LNCAP (cell line): ENCODE results near the gene ACP7.

Experiments
- TF ChIP-seq, protein P1 (sequence below): fragments of 450-650 bp; IDR thresholded peaks from 2 replicates; pipeline ENCODE4 v1.5.1; 2017; ENCODE audit warnings: mild to moderate bottlenecking

The ACP7 gene

DNA sequence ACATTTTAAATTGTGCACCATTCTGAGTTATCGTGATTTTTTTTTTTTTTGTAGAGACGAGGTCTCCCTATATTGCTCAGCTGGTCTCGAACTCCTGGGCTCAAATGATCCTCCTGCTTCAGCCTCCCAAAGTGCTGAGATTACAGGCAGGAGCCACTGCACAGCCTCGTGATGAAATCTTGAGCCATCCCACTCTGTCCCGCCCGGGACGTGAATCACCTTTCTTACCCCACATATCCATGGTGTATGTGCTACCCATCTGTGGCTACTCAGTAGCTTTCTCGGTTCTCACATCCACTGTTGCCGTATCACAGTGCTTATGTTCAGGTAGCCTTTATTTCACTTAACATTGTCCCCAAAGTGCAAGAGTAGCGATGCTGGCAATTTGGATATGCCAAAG, 67.9 kb downstream of the ACP7 start:
- TF ChIP-seq, protein P1, sequence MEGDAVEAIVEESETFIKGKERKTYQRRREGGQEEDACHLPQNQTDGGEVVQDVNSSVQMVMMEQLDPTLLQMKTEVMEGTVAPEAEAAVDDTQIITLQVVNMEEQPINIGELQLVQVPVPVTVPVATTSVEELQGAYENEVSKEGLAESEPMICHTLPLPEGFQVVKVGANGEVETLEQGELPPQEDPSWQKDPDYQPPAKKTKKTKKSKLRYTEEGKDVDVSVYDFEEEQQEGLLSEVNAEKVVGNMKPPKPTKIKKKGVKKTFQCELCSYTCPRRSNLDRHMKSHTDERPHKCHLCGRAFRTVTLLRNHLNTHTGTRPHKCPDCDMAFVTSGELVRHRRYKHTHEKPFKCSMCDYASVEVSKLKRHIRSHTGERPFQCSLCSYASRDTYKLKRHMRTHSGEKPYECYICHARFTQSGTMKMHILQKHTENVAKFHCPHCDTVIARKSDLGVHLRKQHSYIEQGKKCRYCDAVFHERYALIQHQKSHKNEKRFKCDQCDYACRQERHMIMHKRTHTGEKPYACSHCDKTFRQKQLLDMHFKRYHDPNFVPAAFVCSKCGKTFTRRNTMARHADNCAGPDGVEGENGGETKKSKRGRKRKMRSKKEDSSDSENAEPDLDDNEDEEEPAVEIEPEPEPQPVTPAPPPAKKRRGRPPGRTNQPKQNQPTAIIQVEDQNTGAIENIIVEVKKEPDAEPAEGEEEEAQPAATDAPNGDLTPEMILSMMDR: no peak

GRCh38 chr19:39154100-39154628, 70.0 kb downstream of the ACP7 start:
- TF ChIP-seq, protein P1: no peak

DNA sequence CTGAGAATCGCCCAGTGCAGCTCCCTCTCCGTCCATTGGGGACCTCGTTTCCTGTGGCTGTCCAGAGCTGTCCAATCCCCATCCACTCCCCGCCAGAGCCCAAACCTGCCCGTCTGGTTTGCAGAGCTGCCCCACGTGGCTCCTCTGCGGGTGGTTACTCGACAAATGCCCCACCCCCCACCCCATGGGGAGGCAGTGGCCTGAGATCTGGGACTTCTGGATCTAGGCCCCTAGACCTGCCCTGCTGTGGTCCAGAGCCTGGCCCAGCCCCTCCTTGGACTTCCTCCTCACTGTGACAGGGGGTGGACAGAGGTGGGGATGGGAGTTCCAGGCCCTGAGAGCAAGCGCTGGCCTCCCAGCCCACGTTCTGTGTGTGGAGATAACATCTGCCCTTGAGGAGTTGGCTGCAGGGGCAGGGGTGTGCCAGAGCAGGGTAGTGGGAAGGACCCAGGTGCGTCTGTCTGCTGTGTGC, 70.5 kb downstream of the ACP7 start:
- TF ChIP-seq, protein P1: no peak; the same call in 1 of the 2 replicates

GRCh38 chr19:39155114-39155700, 71.0 kb downstream of the ACP7 start:
- TF ChIP-seq, protein P1: no peak

GRCh38 chr19:39155741-39156140, 71.6 kb downstream of the ACP7 start:
- TF ChIP-seq, protein P1: no peak

DNA sequence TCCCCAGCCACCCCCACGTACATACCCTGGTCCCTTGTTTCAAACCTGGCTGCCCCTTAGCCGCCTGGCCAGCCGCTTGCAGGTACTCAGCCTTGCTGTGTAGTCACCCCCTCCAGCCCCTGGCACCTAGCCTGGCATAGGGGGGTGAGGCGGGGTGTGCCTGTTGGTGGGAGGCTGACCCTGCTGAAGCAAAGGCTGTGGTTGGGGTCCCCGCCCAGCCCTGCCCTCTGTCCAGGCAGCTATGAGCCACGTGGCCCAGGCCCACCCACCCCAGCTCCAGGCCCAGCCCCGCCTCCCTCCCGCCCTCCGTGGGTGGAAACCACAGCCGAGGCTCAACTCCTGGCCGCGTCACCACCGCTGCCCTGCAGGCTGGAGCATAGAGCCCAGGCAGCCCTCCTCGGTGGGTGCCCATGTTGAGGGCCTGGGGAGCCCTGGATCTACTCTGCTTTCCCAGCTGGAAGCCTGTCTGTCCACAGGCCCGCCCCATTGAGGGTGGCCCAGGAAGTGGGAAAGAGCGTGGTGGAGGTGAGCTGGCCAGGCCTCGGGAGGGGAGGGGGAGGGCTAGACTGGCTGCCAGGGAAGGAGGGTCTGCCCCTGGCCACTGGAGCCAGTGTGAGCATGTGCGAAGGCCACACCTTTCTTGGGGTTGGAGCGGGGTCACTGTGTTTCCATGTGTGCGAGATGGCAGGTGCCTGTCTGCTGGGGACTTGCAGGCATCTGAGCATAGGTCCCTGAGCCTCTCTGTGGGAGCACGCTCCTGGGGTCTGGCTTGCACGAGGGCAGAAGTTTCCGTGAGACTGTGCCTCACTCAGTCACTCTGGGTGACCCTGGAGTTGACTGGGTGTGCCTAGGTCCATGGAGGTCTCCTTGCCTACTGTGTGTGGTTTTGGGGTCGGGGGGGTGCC, 72.4 kb downstream of the ACP7 start:
- TF ChIP-seq, protein P1: no peak

GRCh38 chr19:39157275-39157996, 73.3 kb downstream of the ACP7 start:
- TF ChIP-seq, protein P1: no peak
